Ishikawa (cell line): Measurements from ENCODE around the gene PBX1.

ENCODE experiments used
- CEBPB ChIP-seq: IDR thresholded peaks from 2 replicates; pipeline ENCODE4 v1.6.1; 2012
- CREB1 ChIP-seq: IDR thresholded peaks from 2 replicates; pipeline ENCODE4 v1.6.1; 2012; ENCODE audit warnings: low read depth
- EGR1 ChIP-seq: IDR thresholded peaks from 2 replicates; pipeline ENCODE4 v1.6.1; 2012
- EP300 ChIP-seq: IDR thresholded peaks from 2 replicates; pipeline ENCODE4 v1.6.1; 2012; ENCODE audit warnings: borderline replicate concordance
- FOXM1 ChIP-seq: IDR thresholded peaks from 2 replicates; pipeline ENCODE4 v1.6.1; 2012; ENCODE audit warnings: low read depth, borderline replicate concordance
- NFIC ChIP-seq: IDR thresholded peaks from 2 replicates; pipeline ENCODE4 v1.6.1; 2012
- RAD21 ChIP-seq: IDR thresholded peaks from 2 replicates; pipeline ENCODE4 v1.6.1; 2012; ENCODE audit warnings: low read depth
- REST ChIP-seq: IDR thresholded peaks from 2 replicates; pipeline ENCODE4 v1.6.1; 2012; ENCODE audit warnings: low read depth, mild to moderate bottlenecking
- TAF1 ChIP-seq: IDR thresholded peaks from 2 replicates; pipeline ENCODE4 v1.6.1; 2012; ENCODE audit warnings: low read depth, mild to moderate bottlenecking
- TCF12 ChIP-seq: IDR thresholded peaks from 2 replicates; pipeline ENCODE4 v1.6.1; 2012; ENCODE audit warnings: low read depth
- TEAD4 ChIP-seq: IDR thresholded peaks from 2 replicates; pipeline ENCODE4 v1.6.1; 2012
- YY1 ChIP-seq: IDR thresholded peaks from 2 replicates; pipeline ENCODE4 v1.6.1; 2012; ENCODE audit warnings: low read depth
- ZBTB7A ChIP-seq: IDR thresholded peaks from 2 replicates; pipeline ENCODE4 v1.6.1; 2012; ENCODE audit warnings: low read depth
- TF ChIP-seq, protein P1 (sequence below): IDR thresholded peaks from 2 replicates; pipeline ENCODE4 v1.6.1; 2012
- TF ChIP-seq, protein P2 (sequence below): IDR thresholded peaks from 2 replicates; pipeline ENCODE4 v1.6.1; 2012

The PBX1 gene

GRCh38 chr1:164876398-164877116 lies 317.6 kb downstream of the PBX1 start:
- no peak for TF ChIP-seq EP300

GRCh38 chr1:164880199-164880598 lies 321.2 kb downstream of the PBX1 start:
- TF ChIP-seq CEBPB (no peak), CREB1 (no peak), EGR1 (no peak)

DNA sequence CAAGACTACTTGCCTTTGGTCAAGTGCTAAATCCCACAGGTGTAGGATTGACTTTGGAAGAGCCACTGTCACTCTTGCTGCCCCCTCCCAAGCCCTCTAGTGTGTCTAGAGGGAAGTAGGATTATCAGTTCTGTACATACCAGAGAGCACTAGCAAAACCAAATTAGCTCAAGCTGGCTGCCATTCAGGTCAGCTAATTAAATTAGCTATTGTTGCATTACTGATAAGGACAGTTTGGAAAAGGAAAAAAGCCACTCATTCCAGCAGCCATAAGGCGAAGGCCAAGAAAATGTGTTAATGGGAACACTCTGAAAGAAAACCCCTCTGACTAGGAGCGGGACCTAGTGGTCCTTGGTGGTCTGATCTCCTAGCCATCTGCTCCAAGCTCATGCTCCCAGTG lies 321.7 kb downstream of the PBX1 start:
- no peak for TF ChIP-seq NFIC
- TF ChIP-seq CEBPB: no peak
- TF ChIP-seq FOXM1: no peak
- no peak for TF ChIP-seq EGR1
- no peak for TF ChIP-seq RAD21
- TF ChIP-seq, protein P1, sequence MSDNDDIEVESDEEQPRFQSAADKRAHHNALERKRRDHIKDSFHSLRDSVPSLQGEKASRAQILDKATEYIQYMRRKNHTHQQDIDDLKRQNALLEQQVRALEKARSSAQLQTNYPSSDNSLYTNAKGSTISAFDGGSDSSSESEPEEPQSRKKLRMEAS: no peak
- TF ChIP-seq, protein P2, sequence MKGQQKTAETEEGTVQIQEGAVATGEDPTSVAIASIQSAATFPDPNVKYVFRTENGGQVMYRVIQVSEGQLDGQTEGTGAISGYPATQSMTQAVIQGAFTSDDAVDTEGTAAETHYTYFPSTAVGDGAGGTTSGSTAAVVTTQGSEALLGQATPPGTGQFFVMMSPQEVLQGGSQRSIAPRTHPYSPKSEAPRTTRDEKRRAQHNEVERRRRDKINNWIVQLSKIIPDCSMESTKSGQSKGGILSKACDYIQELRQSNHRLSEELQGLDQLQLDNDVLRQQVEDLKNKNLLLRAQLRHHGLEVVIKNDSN: no peak
- no peak for TF ChIP-seq TEAD4
- TF ChIP-seq CREB1: no peak
- no peak for TF ChIP-seq REST
- TF ChIP-seq EP300: no peak
- no peak for TF ChIP-seq ZBTB7A
- no peak for TF ChIP-seq TAF1
- TF ChIP-seq TCF12: no peak
- TF ChIP-seq YY1: no peak

DNA sequence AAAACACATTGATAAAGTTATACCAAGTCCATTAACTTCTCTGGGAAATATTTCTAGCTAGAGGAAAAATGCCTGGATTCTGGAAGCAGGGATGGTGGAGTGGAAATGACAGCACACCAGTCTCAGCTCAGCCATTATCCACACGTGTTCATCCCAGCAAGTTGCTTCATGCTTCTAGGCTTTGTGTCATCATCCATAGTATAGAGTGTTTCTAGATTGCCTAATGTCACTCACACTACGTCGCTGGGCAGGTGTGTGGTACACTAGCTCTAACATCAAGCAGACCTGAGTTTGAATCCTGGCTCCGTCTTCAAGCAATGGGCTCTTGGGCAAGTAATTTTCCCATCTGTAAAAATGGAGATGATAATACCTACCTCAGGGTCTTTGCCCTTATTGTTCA lies 326.3 kb downstream of the PBX1 start:
- TF ChIP-seq CREB1 (no peak), EGR1 (no peak)

DNA sequence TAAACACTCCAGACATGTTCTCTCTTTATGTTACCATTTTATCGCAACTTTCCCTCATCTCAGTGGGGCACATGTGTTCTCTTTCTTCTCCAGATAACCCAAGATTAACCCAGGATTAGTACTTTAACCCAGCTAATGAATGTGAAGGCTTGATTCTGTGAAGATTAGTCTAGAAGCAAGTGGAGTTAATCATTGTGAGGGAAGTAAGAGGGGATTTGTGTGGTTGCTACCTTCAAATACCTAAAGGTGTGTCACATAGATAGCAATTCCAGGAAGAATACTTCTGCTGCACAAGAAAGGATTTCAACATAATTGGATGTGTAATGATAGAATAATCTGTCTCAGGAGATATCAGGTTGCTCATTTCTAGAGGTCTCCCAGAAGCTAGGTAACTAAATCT lies 327.1 kb downstream of the PBX1 start:
- TF ChIP-seq TAF1 (no peak), FOXM1 (no peak), TEAD4 (no peak), NFIC (no peak), TCF12 (no peak), EP300 (no peak), EGR1 (no peak), CEBPB (no peak), REST (no peak), RAD21 (no peak)
- TF ChIP-seq, protein P2: no peak

- TF ChIP-seq TAF1 (no peak), TEAD4 (no peak), RAD21 (no peak), NFIC (no peak)
These were observed 332.6 kb downstream of the PBX1 start for GRCh38 chr1:164891615-164892014.

DNA sequence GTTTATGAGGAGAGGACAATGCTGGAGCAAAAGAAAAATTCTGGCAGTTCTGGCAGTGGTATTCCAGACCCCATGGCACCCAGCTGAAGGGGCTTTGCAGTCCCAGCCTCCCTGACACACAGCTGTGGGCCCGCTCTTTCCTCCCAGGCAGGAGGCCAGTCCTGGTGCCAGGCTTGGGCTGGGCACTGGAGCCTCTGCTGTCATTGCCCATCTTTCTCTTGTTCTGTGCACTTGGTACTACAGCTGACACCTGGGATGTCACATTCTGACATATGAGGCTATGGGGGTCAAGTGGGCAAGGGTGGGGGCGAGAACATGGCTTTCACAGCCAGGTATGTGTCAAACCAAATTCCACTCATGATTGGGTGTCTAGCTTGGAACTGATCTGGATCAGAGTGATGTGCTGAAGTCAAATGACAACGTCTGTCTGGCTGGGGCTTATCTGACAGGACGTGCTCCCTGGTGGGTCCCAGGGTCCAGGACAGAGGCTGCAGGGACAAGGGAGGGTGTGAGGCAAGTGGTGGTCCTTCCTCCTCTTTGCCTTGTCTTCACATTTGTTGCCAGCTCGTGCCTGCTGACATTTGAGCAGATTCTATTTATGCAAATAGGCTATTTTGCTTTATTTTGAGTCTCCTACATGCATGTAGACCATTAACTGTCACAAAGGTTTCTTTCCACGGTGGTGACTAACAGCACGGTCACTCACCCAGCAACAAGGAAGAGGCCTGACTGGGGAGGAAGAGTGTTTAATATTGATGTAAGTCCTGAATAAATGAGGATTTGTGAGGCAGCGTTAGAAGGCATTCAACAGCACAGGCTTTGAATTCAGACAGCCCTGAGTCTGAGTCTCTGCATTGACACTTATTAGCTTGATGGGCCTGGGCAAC lies 336.3 kb downstream of the PBX1 start:
- TF ChIP-seq YY1 (no peak), TEAD4 (no peak), CEBPB (no peak), ZBTB7A (no peak), EP300 (no peak), TAF1 (no peak), TCF12 (no peak), REST (no peak), NFIC (no peak), EGR1 (no peak), CREB1 (no peak)
